Fibroblast of mammary gland (primary cell): ENCODE data around the gene SORCS2.
"Not testable (repeated sequence)": the region's sequence is repeated elsewhere in the genome, so short reads cannot be mapped to it uniquely, and the experiment has no call there.

Experiments
- DNase-seq: peaks from one replicate; pipeline ENCODE4 v3.0.0-alpha.2; 2010; ENCODE audit warnings: low read depth
- H3K4me3 ChIP-seq: 2 replicates; pipeline ENCODE4 v1.5.1; 2011; ENCODE audit warnings: low read depth, mild to moderate bottlenecking, low read length, moderate library complexity; ENCODE audit not compliant: control insufficient read depth
- CTCF ChIP-seq: conservative IDR thresholded peaks from 2 replicates; pipeline ENCODE4 v1.5.1; 2011; ENCODE audit warnings: low read depth, low read length, inconsistent platforms; ENCODE audit not compliant: control insufficient read depth, insufficient read depth

Gene SORCS2

GRCh38 chr4:7571001-7571400 is 378.7 kb downstream of the SORCS2 start:
- no peak for DNase-seq
- no peak for TF ChIP-seq CTCF
- H3K4me3 ChIP-seq = no peak overlapping the region

GRCh38 chr4:7571701-7572100 is 379.4 kb downstream of the SORCS2 start:
- H3K4me3 ChIP-seq = no peak overlapping the region
- TF ChIP-seq CTCF = no peak
- no peak for DNase-seq

- DNase-seq = no peak
- no peak for TF ChIP-seq CTCF
- no peak overlapping the region for H3K4me3 ChIP-seq
Measured at GRCh38 chr4:7572894-7573293, 380.6 kb downstream of the SORCS2 start.

GRCh38 chr4:7573576-7574091 is 381.3 kb downstream of the SORCS2 start:
- DNase-seq = no peak
- H3K4me3 ChIP-seq = no peak overlapping the region
- TF ChIP-seq CTCF = no peak

- no peak for TF ChIP-seq CTCF
- H3K4me3 ChIP-seq = no peak overlapping the region
- DNase-seq = no peak
Measured at GRCh38 chr4:7574287-7575014, 382.1 kb downstream of the SORCS2 start.

- DNase-seq = no peak
- no peak overlapping the region for H3K4me3 ChIP-seq
- no peak for TF ChIP-seq CTCF
Measured at GRCh38 chr4:7575426-7575825, 383.1 kb downstream of the SORCS2 start.

GRCh38 chr4:7577361-7578039 is 385.2 kb downstream of the SORCS2 start:
- H3K4me3 ChIP-seq, DNase-seq: not testable (repeated sequence)
